SK-N-MC (cell line): ENCODE data around the gene RPS6KA5.

ENCODE experiments used
- EZH2 ChIP-seq: fragments of 200-600 bp; sonication (generic); IDR thresholded peaks from one replicate; pipeline ENCODE4 v1.6.1; 2017; ENCODE audit warnings: antibody characterized with exemption
- POLR2AphosphoS5 ChIP-seq: IDR thresholded peaks from 2 replicates; pipeline ENCODE4 v1.6.1; 2012; ENCODE audit warnings: mild to moderate bottlenecking, low read depth, low read length, borderline replicate concordance

DNA sequence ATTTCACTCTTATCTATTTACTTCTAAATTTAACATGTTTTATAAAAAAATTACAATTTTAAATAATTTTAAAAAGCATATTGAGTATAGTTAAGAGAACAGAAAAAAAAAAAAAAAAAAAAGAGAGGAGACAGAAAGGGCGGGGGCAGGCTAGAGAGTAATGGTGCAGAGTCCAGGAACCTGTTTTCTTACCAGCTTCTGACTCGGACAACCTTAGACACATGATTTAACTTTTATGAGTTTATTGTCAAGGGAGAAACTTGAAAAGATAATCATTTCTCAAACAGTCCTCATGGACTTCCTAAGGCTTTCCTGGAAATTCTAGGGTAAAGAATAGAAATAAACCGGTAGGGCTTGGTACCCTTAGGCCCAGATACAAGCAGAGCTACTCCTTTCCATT lies 84.3 kb downstream of the RPS6KA5 start:
- TF ChIP-seq POLR2AphosphoS5 (no peak), EZH2 (no peak)
